GM10248 (cell line): ENCODE data around the gene GPAM.
"Not testable (repeated sequence)": the region's sequence is repeated elsewhere in the genome, so short reads cannot be mapped to it uniquely, and the experiment has no call there.

Experiments used
- CTCF ChIA-PET: fragments of 300-600 bp; sonication (Branson Sonifier 250); formaldehyde crosslinking; extraction: SDS; loops from one replicate; lab custom pipeline; 2021; ENCODE audit warnings: antibody characterized with exemption; lab: Yijun Ruan, JAX
- POLR2A ChIA-PET: fragments of 350-650 bp; sonication (Branson Sonifier 250); formaldehyde crosslinking; extraction: SDS; loops from one replicate; lab custom pipeline; 2020; ENCODE audit warnings: antibody characterized with exemption; lab: Yijun Ruan, JAX
- DNase-seq: peaks from one replicate; pipeline ENCODE4 v3.0.0; 2012; ENCODE audit errors: extremely low spot score
- TF ChIP-seq, protein P1 (sequence below): IDR thresholded peaks from 2 replicates; pipeline ENCODE4 v1.5.1; 2012; ENCODE audit warnings: mild to moderate bottlenecking, low read depth; ENCODE audit errors: extremely low read depth, missing control alignments, control extremely low read depth

GPAM gene

DNA sequence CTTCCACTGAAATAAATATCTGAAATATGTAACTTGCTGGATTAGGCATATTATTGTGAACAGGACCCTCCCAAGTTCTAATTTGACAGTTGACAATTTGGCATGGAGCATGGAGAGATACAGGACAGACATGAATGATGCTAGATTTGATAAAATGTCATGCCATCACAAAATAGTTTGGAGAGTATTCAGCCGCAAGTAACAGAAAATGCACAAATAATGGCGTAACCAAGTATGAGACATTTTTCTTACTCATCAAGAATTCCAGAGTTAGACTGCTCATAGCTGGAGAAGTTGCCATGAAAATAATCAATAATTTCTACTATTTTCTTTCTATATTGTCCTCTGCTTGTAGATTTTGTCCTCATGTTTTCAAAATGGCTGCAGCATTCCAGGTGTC, 45.5 kb upstream of the GPAM start:
- DNase-seq: no peak
- ChIA-PET POLR2A (no interaction called here), CTCF (interaction anchor here (2.7 kb wide), 1 partner anchor 91 kb away, joined by 6 read pairs; no protein-coding TSS in a partner anchor)
- TF ChIP-seq, protein P1, sequence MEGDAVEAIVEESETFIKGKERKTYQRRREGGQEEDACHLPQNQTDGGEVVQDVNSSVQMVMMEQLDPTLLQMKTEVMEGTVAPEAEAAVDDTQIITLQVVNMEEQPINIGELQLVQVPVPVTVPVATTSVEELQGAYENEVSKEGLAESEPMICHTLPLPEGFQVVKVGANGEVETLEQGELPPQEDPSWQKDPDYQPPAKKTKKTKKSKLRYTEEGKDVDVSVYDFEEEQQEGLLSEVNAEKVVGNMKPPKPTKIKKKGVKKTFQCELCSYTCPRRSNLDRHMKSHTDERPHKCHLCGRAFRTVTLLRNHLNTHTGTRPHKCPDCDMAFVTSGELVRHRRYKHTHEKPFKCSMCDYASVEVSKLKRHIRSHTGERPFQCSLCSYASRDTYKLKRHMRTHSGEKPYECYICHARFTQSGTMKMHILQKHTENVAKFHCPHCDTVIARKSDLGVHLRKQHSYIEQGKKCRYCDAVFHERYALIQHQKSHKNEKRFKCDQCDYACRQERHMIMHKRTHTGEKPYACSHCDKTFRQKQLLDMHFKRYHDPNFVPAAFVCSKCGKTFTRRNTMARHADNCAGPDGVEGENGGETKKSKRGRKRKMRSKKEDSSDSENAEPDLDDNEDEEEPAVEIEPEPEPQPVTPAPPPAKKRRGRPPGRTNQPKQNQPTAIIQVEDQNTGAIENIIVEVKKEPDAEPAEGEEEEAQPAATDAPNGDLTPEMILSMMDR: no peak

DNA sequence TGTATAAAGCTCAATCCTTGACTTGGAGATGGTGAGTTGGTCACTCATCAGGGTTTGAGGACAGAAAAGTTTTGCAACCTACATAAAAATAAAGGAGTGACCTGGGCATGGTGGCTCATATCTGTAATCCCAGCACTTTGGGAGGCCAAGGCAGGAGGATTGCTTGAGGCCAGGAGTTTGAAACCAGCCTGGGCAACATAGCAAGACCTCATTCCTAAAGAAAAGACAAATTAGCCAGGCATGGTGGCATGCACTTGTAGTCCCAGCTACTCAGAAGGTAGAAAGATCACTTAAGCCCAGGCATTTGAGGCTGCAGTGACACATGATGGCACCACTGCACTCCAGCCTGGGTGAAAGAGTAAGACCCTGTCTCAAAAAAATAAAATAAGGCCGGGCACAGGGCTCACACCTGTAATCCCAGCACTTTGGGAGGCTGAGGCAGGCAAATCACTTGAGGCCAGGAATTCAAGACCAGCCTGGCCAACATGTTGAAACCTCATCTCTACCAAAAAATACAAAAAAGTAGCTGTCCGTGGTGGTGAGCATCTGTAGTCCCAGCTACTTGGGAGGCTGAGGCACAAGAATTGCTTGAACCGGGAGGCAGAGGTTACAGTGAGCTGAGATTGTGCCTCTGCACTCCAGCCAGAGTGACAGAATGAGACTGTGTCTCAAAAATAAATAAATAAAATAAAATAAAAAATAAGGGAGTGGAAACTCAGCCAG, 45.0 kb upstream of the GPAM start:
- CTCF ChIA-PET: interaction anchor here (1.0 to 2.7 kb wide), 5 partner anchors 11 to 90 kb away, joined by 3 to 6 read pairs (median 4); no protein-coding TSS in a partner anchor
- POLR2A ChIA-PET: not testable (repeated sequence)

DNA sequence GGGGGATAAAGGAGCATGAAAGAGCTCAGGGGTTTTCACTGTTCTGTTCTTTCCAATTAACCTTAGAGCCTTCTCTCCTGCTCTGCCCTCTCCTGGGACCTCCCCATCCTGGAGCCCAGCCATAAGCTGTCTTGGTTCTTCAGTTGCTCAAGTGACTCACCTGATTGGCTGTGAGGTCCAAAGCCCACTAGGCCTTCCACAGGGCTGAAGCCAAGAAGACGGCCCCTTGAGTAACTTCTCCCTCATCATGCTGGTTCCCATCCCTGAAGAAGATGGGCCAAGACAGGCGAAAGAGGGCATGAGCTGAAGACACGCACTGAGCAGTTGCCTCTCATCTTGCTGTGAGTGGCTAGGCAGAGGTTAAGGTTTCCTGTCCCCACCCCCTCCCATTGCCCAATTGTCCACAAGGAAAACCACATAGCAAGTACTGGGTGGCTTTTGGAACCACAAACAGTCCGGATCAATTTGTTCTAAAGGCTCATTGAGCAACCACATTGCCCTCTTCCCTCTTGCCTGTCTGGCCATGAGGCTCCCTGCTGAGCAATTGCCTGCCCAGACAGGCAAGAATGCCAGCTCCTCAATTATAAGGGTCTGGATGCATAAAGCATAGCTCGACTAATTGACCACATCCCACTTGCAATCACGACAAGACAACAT, 43.9 kb upstream of the GPAM start:
- TF ChIP-seq, protein P1: no peak
- ChIA-PET CTCF (interaction anchor here (1.0 to 2.7 kb wide), 6 partner anchors 12 to 89 kb away, joined by 3 to 6 read pairs (median 4); no protein-coding TSS in a partner anchor), POLR2A (no interaction called here)
- no peak for DNase-seq

More for the DNA sequence above, 45.0 kb upstream of the GPAM start:
- not testable (repeated sequence) for DNase-seq

DNA sequence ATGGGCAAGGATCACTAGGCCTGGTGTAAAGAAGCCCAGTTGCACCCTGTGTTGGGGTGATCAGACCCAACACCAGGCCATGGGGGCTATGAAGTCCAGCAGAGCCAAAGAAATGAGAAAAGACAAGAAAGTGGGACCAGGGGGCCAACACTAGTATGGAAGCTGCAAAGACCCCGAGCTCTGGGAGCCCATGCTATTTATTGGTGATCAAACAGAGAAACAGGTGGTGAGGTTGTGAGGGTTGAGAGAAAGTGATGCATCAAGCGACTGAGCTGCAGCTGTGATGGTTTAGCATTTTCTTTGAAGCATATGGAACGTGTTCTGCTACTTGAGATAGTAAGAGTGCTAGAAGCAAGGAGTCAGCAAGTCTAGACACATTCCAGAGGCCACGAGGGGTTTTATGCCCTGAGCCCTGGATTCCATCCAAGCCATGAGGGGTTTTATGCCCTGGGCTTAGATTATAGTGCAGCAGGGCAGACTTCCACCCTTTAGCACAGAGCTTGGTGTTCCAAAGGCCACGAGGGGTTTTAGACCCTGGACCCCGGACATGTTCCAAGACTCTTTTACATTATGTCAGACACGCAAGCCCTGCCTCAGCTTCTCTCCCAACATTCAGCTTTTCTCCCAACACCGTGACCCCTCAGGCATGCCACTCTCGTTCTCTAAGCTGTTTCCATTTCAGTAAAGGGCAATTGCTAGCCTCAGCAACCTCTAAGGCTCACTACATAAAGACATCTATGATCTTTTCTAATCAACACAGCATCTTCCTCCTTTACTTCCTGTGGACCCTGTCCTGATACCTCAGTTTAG, 43.1 kb upstream of the GPAM start:
- DNase-seq: no peak
- CTCF ChIA-PET: interaction anchor here (1.5 to 2.7 kb wide), 3 partner anchors 13 to 89 kb away, joined by 4 to 6 read pairs (median 5); no protein-coding TSS in a partner anchor
- POLR2A ChIA-PET: no interaction called here

DNA sequence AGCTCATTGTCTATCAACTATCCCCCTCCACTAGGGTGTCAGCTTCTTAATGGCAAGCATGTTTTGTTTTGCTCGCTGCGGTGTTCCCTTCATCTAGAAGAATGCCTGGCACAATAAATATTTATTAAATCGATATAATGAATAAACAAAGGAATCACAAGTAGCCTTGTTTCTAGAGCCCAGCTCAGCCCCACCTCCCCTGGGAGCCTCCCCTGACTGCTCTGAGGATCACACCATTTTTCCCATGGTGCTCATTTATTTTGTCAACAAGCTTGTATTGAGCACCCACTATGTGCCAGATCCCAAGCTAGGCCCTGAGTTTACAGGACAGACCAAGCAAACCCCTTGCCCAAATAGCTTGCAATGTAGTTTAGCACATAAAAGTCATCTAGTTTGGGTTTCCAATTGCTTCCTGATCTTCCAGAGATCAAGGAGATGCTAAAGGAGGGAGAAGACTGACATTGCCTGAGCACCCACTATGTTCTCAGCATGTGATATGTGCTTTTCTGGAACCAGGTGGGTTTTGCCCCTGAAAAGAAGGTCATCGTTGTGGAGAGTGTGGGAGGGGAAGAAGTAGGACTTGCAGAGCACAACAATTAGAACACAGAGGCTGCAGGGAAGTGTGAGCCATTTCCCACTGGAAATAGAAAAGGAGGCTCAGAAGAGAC, 42.3 kb upstream of the GPAM start:
- TF ChIP-seq, protein P1: no peak
- no peak for DNase-seq
- POLR2A ChIA-PET: no interaction called here
- CTCF ChIA-PET: interaction anchor here (1.5 to 1.7 kb wide), 2 partner anchors 37 to 64 kb away, joined by 3 to 4 read pairs; no protein-coding TSS in a partner anchor

More for the DNA sequence above, 43.1 kb upstream of the GPAM start:
- TF ChIP-seq, protein P1: no peak

DNA sequence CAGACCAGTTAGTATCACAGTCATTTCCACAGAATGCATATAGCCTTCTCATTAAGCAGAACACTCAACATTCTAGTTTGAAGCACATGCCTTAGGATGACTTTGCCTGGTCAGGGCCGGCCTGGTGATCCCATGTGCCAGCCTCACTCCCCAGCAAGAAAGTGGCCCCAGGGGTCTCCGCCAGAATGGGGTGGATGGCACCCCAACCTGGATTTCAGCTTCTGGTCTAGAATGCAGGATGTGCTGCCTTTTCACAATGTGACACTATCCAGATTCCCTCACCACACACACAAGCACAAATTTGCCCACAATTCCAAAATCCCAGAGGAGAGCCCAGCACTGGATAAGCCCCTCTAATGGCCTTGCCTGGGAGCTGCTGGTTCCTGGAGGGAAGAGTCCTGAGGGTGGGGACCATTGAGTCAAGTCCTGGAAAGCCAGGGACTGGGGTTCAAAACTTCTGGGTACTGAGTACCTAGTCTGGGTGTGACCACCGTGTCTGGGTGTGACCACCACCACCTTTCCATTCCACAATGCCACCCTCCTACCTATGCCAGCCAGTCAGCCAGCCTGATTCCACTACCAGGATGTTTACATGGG, 41.5 kb upstream of the GPAM start:
- ChIA-PET CTCF (interaction anchor here (1.4 to 1.7 kb wide), 2 partner anchors 9 to 63 kb away, joined by 3 to 4 read pairs; no protein-coding TSS in a partner anchor), POLR2A (no interaction called here)
- TF ChIP-seq, protein P1: no peak
- DNase-seq: no peak
